GM12864 (cell line): ENCODE data around the gene MIA2.
"Not testable (repeated sequence)": the region's sequence is repeated elsewhere in the genome, so short reads cannot be mapped to it uniquely, and the experiment has no call there.

Experiments
- DNase-seq: peaks from one replicate; pipeline ENCODE4 v3.0.0-alpha.2; 2011; ENCODE audit warnings: low read depth
- H3K4me3 ChIP-seq: 2 replicates; pipeline ENCODE4 v1.5.1; 2011; ENCODE audit warnings: mild to moderate bottlenecking, low read depth, low read length, control low read depth
- TF ChIP-seq, protein P1 (sequence below): IDR thresholded peaks from 2 replicates; pipeline ENCODE4 v1.5.1; 2011; ENCODE audit warnings: low read depth, mild to moderate bottlenecking, moderate library complexity, low read length, control low read depth, inconsistent platforms; ENCODE audit errors: missing control alignments

Gene MIA2

GRCh38 chr14:39232554-39233415 is 930 bp upstream of the MIA2 start:
- TF ChIP-seq, protein P1, sequence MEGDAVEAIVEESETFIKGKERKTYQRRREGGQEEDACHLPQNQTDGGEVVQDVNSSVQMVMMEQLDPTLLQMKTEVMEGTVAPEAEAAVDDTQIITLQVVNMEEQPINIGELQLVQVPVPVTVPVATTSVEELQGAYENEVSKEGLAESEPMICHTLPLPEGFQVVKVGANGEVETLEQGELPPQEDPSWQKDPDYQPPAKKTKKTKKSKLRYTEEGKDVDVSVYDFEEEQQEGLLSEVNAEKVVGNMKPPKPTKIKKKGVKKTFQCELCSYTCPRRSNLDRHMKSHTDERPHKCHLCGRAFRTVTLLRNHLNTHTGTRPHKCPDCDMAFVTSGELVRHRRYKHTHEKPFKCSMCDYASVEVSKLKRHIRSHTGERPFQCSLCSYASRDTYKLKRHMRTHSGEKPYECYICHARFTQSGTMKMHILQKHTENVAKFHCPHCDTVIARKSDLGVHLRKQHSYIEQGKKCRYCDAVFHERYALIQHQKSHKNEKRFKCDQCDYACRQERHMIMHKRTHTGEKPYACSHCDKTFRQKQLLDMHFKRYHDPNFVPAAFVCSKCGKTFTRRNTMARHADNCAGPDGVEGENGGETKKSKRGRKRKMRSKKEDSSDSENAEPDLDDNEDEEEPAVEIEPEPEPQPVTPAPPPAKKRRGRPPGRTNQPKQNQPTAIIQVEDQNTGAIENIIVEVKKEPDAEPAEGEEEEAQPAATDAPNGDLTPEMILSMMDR: no peak
- H3K4me3 ChIP-seq: no peak overlapping the region

DNA sequence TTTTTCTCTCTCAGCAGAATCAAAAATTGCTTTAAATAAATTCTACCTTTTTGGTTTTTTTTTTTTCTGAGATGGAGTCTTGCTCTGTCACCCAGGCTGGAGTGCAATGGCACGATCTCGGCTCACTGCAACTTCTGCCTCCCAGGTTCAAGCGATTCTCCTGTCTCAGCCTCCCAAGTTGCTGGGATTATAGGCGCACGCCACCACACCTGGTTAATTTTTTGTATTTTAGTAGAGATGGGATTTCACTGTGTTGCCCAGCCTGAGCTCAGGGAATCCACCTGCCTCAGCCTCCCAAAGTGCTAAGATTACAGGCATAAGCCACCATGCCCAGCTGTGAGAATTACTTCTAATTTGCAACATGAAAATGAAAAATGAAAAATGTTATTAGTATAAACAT is 1.3 kb downstream of the MIA2 start:
- not testable (repeated sequence) for H3K4me3 ChIP-seq, DNase-seq

More at GRCh38 chr14:39232554-39233415, 930 bp upstream of the MIA2 start:
- no peak for DNase-seq

DNA sequence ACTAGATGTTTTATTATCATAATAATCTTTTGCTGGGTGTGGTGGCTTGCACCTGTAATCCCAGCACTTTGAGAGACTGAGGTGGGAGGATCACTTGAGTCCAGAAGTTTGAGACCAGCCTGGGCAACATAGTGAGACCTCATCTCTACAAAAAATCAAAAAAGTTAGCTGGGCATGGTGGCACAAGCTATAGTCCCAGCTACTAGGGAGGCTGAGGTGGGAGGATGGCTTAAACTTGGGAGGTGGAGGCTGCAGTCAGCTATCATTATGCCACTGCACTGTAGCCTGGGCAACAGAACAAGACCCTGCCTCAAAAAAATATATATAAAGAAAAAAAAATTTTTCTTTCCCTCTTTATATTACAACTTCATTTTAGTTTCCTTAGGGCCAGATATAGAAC is 1.8 kb downstream of the MIA2 start:
- H3K4me3 ChIP-seq, DNase-seq: not testable (repeated sequence)

- no peak overlapping the region for H3K4me3 ChIP-seq
- DNase-seq: no peak
- TF ChIP-seq, protein P1: no peak
Measured at GRCh38 chr14:39240769-39241168, 7.1 kb downstream of the MIA2 start.

DNA sequence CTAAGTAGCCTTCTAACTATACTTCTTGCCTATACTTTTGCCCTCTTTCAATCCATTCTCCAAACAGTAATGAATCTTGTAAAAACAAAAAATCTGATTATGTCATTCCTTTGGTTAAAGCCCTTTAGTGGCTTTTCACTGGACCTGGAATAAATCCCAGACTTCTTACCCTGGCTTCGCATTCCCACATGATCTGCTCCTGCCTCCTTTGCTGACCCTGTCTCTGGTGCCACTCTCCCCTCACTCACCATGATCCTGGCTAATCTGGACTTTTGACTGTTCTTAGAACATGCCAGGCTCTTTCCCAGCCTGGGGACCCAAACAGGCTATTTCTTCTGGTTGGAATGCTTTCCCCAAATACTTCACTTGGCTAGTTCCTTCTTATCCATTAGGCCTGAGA is 7.9 kb downstream of the MIA2 start:
- TF ChIP-seq, protein P1: no peak
- H3K4me3 ChIP-seq: no peak overlapping the region
- DNase-seq: no peak

- DNase-seq: no peak
- TF ChIP-seq, protein P1: no peak
- H3K4me3 ChIP-seq: no peak overlapping the region
Measured at GRCh38 chr14:39243831-39244230, 10.1 kb downstream of the MIA2 start.

GRCh38 chr14:39246618-39247017 is 12.9 kb downstream of the MIA2 start:
- TF ChIP-seq, protein P1: no peak
- DNase-seq: no peak

GRCh38 chr14:39247256-39247655 is 13.5 kb downstream of the MIA2 start:
- TF ChIP-seq, protein P1: no peak
- no peak overlapping the region for H3K4me3 ChIP-seq
- DNase-seq: no peak

More at GRCh38 chr14:39246618-39247017, 12.9 kb downstream of the MIA2 start:
- H3K4me3 ChIP-seq: no peak overlapping the region
